Erythroblast (primary cell): ENCODE results near the gene COL4A4.

ENCODE experiments used
- GATA1 ChIP-seq: IDR thresholded peaks from 2 replicates; pipeline ENCODE4 v1.6.1; 2011; ENCODE audit warnings: low read depth, mild to moderate bottlenecking, control low read depth, low read length, moderate library complexity
- POLR2A ChIP-seq: IDR thresholded peaks from 2 replicates; pipeline ENCODE4 v1.6.1; 2011; ENCODE audit warnings: mild to moderate bottlenecking, low read length

DNA sequence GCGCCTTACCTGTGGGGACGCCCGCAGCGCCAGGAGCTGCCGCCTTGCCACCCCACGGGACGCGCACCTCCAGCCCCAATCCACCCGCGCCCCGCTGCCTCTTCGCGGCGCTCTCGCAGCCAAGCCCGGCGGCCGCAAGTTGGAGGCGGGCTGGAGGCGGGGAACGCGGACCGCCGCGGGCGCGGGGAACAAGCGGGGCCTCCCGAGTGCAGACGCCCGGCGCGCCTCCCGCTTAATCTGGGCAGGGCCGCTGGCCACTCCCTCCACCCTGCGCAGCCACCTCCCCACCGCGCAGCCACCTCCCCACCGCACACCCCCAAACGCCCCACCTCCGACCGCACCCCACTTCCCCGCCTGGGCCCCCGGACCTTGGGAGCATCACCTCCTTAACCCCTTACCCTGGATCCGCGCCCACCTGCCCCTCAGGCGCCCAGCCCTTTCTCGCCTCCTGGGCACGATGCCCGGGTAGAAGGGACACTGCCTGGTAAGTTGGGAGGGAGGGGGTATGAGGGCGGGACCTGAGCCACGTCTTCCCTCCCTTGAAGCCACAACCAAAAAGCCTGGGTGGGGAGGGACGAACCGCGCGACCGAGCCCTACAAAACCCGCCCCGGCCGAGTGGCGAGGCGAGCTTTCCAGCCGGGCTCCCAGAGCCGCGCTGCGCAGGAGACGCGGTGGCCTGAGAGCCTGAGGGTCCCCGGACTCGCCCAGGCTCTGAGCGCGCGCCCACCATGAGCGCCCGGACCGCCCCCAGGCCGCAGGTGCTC, at the start of gene COL4A4, which contains the start of gene COL4A3:
- TF ChIP-seq POLR2A (no peak), GATA1 (no peak)
